HEK293 (cell line): ENCODE results near the gene COA3.

Experiments used
- CTCF ChIA-PET: fragments of 350-600 bp; formaldehyde crosslinking; extraction: SDS; loops from one replicate; lab custom pipeline; 2021; ENCODE audit warnings: antibody characterized with exemption; lab: Yijun Ruan, JAX
- POLR2A ChIA-PET: fragments of 300-600 bp; formaldehyde crosslinking; extraction: SDS; loops from one replicate; lab custom pipeline; 2020; ENCODE audit warnings: antibody characterized with exemption, inconsistent platforms; lab: Yijun Ruan, JAX
- H3K27ac ChIP-seq: fragments of 200-500 bp; sonication (Bioruptor generic); 2 replicates; pipeline ENCODE4 v1.5.1; 2014; ENCODE audit warnings: low read depth, low read length, control low read depth, inconsistent platforms; ENCODE audit errors: extremely low read depth
- H3K36me3 ChIP-seq, 2 experiments: fragments of 200-500 bp in 1 of 2; sonication (Bioruptor generic) in 1 of 2; 1 replicate in 1 of 2; 2 replicates in 1 of 2; pipeline ENCODE4 v1.5.1; 2014 to 2017; ENCODE audit warnings: inconsistent platforms in 2 of 2, low read length in 2 of 2; ENCODE audit not compliant: control insufficient read depth in 2 of 2, insufficient read depth in 1 of 2
- H3K4me1 ChIP-seq: fragments of 200-500 bp; sonication (Bioruptor generic); 2 replicates; pipeline ENCODE4 v1.5.1; 2014; ENCODE audit warnings: mild to moderate bottlenecking, low read length, inconsistent platforms; ENCODE audit not compliant: control insufficient read depth, insufficient read depth
- H3K4me3 ChIP-seq: 2 replicates; pipeline ENCODE4 v1.5.1; 2011; ENCODE audit warnings: low read depth, mild to moderate bottlenecking, control low read depth, low read length, moderate library complexity
- H3K9me3 ChIP-seq: fragments of 200-500 bp; sonication (Bioruptor generic); 2 replicates; pipeline ENCODE4 v1.5.1; 2014; ENCODE audit warnings: low read depth, low read length, inconsistent platforms; ENCODE audit not compliant: control insufficient read depth, insufficient read depth
- BCL11A ChIP-seq: fragments of 450-650 bp; formaldehyde crosslinking; IDR thresholded peaks from 2 replicates; pipeline ENCODE4 v1.5.1; 2016; ENCODE audit warnings: low read depth, missing biosample characterization, missing genetic modification characterization
- CTCF ChIP-seq: fragments of 450-650 bp; formaldehyde crosslinking; IDR thresholded peaks from 2 replicates; pipeline ENCODE4 v1.5.1; 2016; ENCODE audit warnings: missing biosample characterization, missing genetic modification characterization
- IKZF3 ChIP-seq: fragments of 450-650 bp; IDR thresholded peaks from 2 replicates; pipeline ENCODE4 v1.5.0; 2018; ENCODE audit warnings: missing biosample characterization, mild to moderate bottlenecking, missing genetic modification characterization, moderate library complexity
- KLF8 ChIP-seq: fragments of 450-650 bp; formaldehyde crosslinking; IDR thresholded peaks from 2 replicates; pipeline ENCODE4 v1.5.1; 2016; ENCODE audit warnings: missing biosample characterization, missing genetic modification characterization
- KLF9 ChIP-seq: fragments of 450-650 bp; formaldehyde crosslinking; IDR thresholded peaks from 2 replicates; pipeline ENCODE4 v1.5.1; 2016; ENCODE audit warnings: missing biosample characterization, missing genetic modification characterization, low read depth
- PRDM1 ChIP-seq: fragments of 450-650 bp; formaldehyde crosslinking; IDR thresholded peaks from 2 replicates; pipeline ENCODE4; 2016; ENCODE audit warnings: missing biosample characterization, missing genetic modification characterization
- SALL2 ChIP-seq: fragments of 450-650 bp; formaldehyde crosslinking; IDR thresholded peaks from 2 replicates; pipeline ENCODE4 v1.5.0; 2017; ENCODE audit warnings: missing biosample characterization, mild to moderate bottlenecking, missing genetic modification characterization, borderline replicate concordance
- YY2 ChIP-seq: fragments of 450-650 bp; formaldehyde crosslinking; IDR thresholded peaks from 2 replicates; pipeline ENCODE4 v1.5.1; 2016; ENCODE audit warnings: missing biosample characterization, missing genetic modification characterization
- ZBTB17 ChIP-seq: fragments of 450-650 bp; formaldehyde crosslinking; IDR thresholded peaks from 2 replicates; pipeline ENCODE4 v1.5.1; 2016; ENCODE audit warnings: missing biosample characterization, missing genetic modification characterization
- ZBTB44 ChIP-seq: fragments of 450-650 bp; IDR thresholded peaks from 2 replicates; pipeline ENCODE4 v1.5.1; 2018; ENCODE audit warnings: missing biosample characterization, mild to moderate bottlenecking, missing genetic modification characterization
- ZBTB48 ChIP-seq: fragments of 450-650 bp; formaldehyde crosslinking; IDR thresholded peaks from 2 replicates; pipeline ENCODE4 v1.5.1; 2016; ENCODE audit warnings: missing biosample characterization, missing genetic modification characterization
- ZNF121 ChIP-seq: fragments of 450-650 bp; formaldehyde crosslinking; IDR thresholded peaks from 2 replicates; pipeline ENCODE4 v1.5.1; 2016; ENCODE audit warnings: missing biosample characterization, missing genetic modification characterization
- ZNF366 ChIP-seq: fragments of 450-650 bp; formaldehyde crosslinking; conservative IDR thresholded peaks from 2 replicates; pipeline ENCODE4 v1.5.1; 2016; ENCODE audit warnings: missing biosample characterization, missing genetic modification characterization
- ZNF426 ChIP-seq: fragments of 450-650 bp; formaldehyde crosslinking; IDR thresholded peaks from 2 replicates; pipeline ENCODE4 v1.5.1; 2017; ENCODE audit warnings: missing biosample characterization, missing genetic modification characterization, mild to moderate bottlenecking, inconsistent platforms, moderate library complexity
- ZNF433 ChIP-seq: fragments of 450-650 bp; formaldehyde crosslinking; IDR thresholded peaks from 2 replicates; pipeline ENCODE4 v1.5.1; 2016; ENCODE audit warnings: missing biosample characterization, missing genetic modification characterization, low read depth
- ZNF501 ChIP-seq: fragments of 450-650 bp; formaldehyde crosslinking; IDR thresholded peaks from 2 replicates; pipeline ENCODE4 v1.5.1; 2016; ENCODE audit warnings: missing biosample characterization, missing genetic modification characterization
- ZNF585B ChIP-seq: fragments of 450-650 bp; formaldehyde crosslinking; IDR thresholded peaks from 2 replicates; pipeline ENCODE4 v1.5.1; 2016; ENCODE audit warnings: missing biosample characterization, missing genetic modification characterization
- ZNF596 ChIP-seq: fragments of 450-650 bp; IDR thresholded peaks from 2 replicates; pipeline ENCODE4 v1.5.0; 2018; ENCODE audit warnings: missing biosample characterization, mild to moderate bottlenecking, missing genetic modification characterization, moderate library complexity
- ZNF623 ChIP-seq: fragments of 450-650 bp; formaldehyde crosslinking; IDR thresholded peaks from 2 replicates; pipeline ENCODE4 v1.5.1; 2016; ENCODE audit warnings: missing biosample characterization, missing genetic modification characterization
- ZNF629 ChIP-seq: fragments of 450-650 bp; formaldehyde crosslinking; IDR thresholded peaks from 2 replicates; pipeline ENCODE4 v1.5.1; 2017; ENCODE audit warnings: missing biosample characterization, missing genetic modification characterization
- ZNF654 ChIP-seq: fragments of 450-650 bp; formaldehyde crosslinking; IDR thresholded peaks from 2 replicates; pipeline ENCODE4 v1.5.1; 2016; ENCODE audit warnings: low read depth, missing biosample characterization, missing genetic modification characterization
- ZNF664 ChIP-seq: fragments of 450-650 bp; formaldehyde crosslinking; IDR thresholded peaks from 2 replicates; pipeline ENCODE4 v1.5.1; 2016; ENCODE audit warnings: missing biosample characterization, missing genetic modification characterization
- ZNF747 ChIP-seq: fragments of 450-650 bp; formaldehyde crosslinking; IDR thresholded peaks from 2 replicates; pipeline ENCODE4 v1.5.1; 2016; ENCODE audit warnings: missing biosample characterization, missing genetic modification characterization
- ZNF792 ChIP-seq: fragments of 450-650 bp; formaldehyde crosslinking; IDR thresholded peaks from 2 replicates; pipeline ENCODE4 v1.5.1; 2016; ENCODE audit warnings: missing biosample characterization, missing genetic modification characterization

COA3 gene

GRCh38 chr17:42844271-42844670 is 45.8 kb upstream of the COA3 start, which contains the start of gene AOC2:
TSS of gene AOC2 (plus strand) at chr17:42844580. CDS start at chr17:42844627, 47 bp downstream.
- CTCF ChIA-PET: interaction anchor here (0.6 to 5.4 kb wide), 18 partner anchors 10 to 371 kb away, joined by 3 to 81 read pairs (median 4); partner anchors contain the start of genes IFI35, PSME3 and RPL27
- Histone ChIP-seq H3K9me3 (no peaks in the 10 kb centered on the region), H3K27ac (no peak within 1 kb of the TSS), H3K4me3 (no peak within 1 kb of the TSS), H3K4me1 (no peaks in the 10 kb centered on the region), H3K36me3 (peaks cover 25 to 66% of the 10 kb centered on the region in 2 experiments)
- POLR2A ChIA-PET: interaction anchor here (1.4 to 4.7 kb wide), 4 partner anchors 11 to 471 kb away, joined by 3 to 25 read pairs (median 10); partner anchors contain the start of genes PSME3 and RPL27
- TF ChIP-seq ZBTB17: no peak
- no peak for TF ChIP-seq ZNF596
- TF ChIP-seq BCL11A (tag by site-specific recombination): no peak
- TF ChIP-seq ZNF426 (tag by site-specific recombination): no peak
- TF ChIP-seq ZNF629: no peak
- TF ChIP-seq ZNF623 (tag by site-specific recombination): no peak
- TF ChIP-seq YY2: no peak
- TF ChIP-seq ZNF585B (tag by site-specific recombination): no peak
- TF ChIP-seq ZNF664 (tag by site-specific recombination): no peak
- no peak for TF ChIP-seq ZBTB48 (tag by site-specific recombination)
- TF ChIP-seq ZNF792: no peak
- no peak for TF ChIP-seq ZNF501 (tag by site-specific recombination)
- no peak for TF ChIP-seq SALL2
- TF ChIP-seq ZNF747 (tag by site-specific recombination): no peak
- TF ChIP-seq ZNF366 (tag by site-specific recombination): no peak
- TF ChIP-seq ZNF433 (tag by site-specific recombination): no peak

GRCh38 chr17:42843358-42843934 is 44.9 kb upstream of the COA3 start:
- H3K9me3 ChIP-seq: no peaks in the 10 kb centered on the region
- TF ChIP-seq ZNF121 (tag by site-specific recombination): no peak
- no peak for TF ChIP-seq ZBTB44 (tag by site-specific recombination)
- TF ChIP-seq PRDM1 (tag by site-specific recombination): peak; percentile 11; the same call in 1 of the 2 replicates
- no peak for TF ChIP-seq KLF8 (tag by site-specific recombination)
- no peak for TF ChIP-seq KLF9 (tag by site-specific recombination)
- TF ChIP-seq IKZF3: peak; percentile 56
- peak; percentile 97 for TF ChIP-seq ZNF654 (tag by site-specific recombination)
- TF ChIP-seq CTCF (tag by site-specific recombination): peak; percentile 89
- H3K4me3 ChIP-seq: no peak overlapping the region
- ChIA-PET CTCF (interaction anchor here (0.5 to 5.4 kb wide), 36 partner anchors 9 to 496 kb away, joined by 3 to 81 read pairs (median 4); partner anchors contain the start of genes IFI35, PSME3 and RPL27), POLR2A (interaction anchor here (1.0 to 4.7 kb wide), 4 partner anchors 10 to 472 kb away, joined by 3 to 25 read pairs (median 3); partner anchors contain the start of genes PSME3 and RPL27)
- H3K27ac ChIP-seq: no peak overlapping the region
- H3K4me1 ChIP-seq: no peaks in the 10 kb centered on the region
- peaks cover 33 to 74% of the 10 kb centered on the region in 2 experiments for H3K36me3 ChIP-seq
